Nasal cavity respiratory epithelium epithelial cell of viscerocranial mucosa (primary cell): ENCODE measurements around the gene OR6B2. TPM values are rescaled to one million over a fixed set of nuclear protein-coding genes. Genes with fewer than 3 reads are reported as not detected.

Experiments
- total RNA-seq: library from RNA; depleted of rRNA; stranded (reverse); fragments of >200 nt; gene quantifications from 2 replicates; pipeline ENCODE4 v1.2.3, GENCODE V29; 2014

Gene OR6B2
- not detected in 2 replicates for total RNA-seq

DNA sequence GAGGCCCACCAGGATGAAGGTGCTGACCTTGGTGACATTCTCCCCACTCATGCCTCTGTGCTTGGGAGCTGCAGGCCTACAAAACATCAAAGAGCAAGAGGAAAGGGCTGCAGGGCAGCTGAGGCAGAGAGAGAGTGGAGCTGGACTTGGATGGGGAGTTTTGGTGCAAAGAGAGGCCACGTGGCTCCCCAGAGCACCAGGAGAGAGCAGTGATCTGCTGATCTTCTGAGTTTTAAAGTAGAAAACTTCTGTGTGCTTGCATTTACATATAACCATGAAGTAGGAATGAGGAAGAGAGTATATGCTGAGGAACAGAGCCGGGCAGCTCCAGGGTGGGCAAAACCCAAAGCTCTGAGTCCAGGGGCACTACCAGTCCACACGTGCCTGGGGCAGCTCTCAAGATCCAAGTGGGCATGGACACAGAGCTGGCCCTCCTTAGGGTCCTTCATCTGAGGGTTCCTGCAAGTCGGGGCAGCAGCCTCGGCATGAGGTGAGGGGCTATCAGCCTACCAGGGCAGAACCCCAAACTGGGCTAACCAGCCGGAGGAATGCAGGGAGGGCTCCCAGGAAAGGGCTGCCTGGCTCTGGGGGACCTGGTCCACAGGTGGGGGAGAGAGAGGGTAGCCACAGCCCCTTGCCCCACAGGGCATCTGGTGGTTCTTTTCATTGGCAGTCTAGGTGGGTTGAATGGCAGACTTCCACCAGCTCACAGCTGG, at the start of gene OR6B2:
OR6B2 (minus strand) TSS at position 51 of the 716 bp plus-strand sequence; CDS start at position 51, 0 bp downstream.

DNA sequence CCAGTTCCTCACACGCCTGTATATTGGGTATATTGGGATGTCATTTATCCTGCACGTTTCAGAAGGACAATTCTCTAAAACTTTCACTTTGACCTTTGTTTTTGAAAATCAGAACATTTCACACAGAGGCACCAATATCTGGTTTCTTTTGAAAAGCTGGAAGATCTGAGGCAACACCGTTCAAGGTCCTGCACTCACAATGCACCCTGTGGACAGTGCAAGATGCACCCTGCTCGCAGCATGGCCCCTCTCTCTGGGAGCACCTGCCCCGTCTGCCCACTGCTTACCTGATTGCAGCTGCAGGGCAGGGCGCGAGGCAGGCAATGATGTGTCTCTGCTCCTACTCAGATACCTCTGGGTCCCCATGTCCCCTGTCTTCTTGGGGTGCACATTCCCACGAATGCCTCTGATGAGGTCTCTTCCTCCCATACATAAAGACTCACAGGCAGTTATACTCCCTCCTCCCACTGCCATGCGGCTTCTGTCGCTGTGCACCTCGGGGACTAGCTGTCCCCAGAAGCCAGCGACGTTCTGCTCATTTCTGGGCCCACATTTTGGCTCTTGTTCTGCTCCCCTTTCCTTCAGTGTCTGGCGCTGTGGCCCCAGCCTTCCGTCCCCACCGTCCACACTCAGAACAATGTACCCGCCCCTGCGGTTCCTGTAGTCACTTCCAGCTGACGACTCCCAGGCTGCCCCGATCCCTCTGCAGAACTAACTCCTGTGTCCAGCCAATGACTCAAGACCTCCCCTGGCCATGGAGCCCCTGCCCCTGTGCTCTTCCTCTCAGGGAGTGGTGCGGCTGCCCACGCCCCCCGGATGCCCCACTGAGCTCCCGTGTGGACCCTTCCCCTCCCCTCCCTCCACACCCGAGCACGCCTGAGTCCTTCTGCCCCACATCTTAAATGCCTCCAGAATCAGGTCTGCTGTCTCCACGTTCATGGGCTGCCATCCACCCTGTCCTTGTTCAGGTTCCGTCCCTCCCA, 23.2 kb upstream of the OR6B2 start, which contains the start of gene OR6B3:
OR6B3 (minus strand) TSS at position 349 of the 983 bp plus-strand sequence.

Other genes starting within 250 kb of the OR6B2 start
- gene NDUFA10, start 5.1 kb downstream of the OR6B2 start, total RNA-seq: 98.4 and 105 TPM in 2 replicates
- not detected in 2 replicates for gene OR6B3, start 23.1 kb upstream of the OR6B2 start, total RNA-seq
- gene COPS9, start 105.9 kb upstream of the OR6B2 start, total RNA-seq: 59.4 and 81.7 TPM in 2 replicates
- not detected in 2 replicates for gene OTOS, start 110.2 kb upstream of the OR6B2 start, total RNA-seq